GM19455 (cell line): ENCODE measurements around the gene SSX2IP.
"Not testable (repeated sequence)": the region's sequence is repeated elsewhere in the genome, so short reads cannot be mapped to it uniquely, and the experiment has no call there.

ENCODE experiments used
- ATAC-seq: cut with Tn5 transposase; IDR thresholded peaks from one replicate; pipeline ENCODE4 v1.9.1; 2021; ENCODE audit not compliant: unreplicated experiment

SSX2IP gene

GRCh38 chr1:84677415-84678099 is 12.7 kb downstream of the SSX2IP start:
- no peak for ATAC-seq

GRCh38 chr1:84675631-84676030 is 14.6 kb downstream of the SSX2IP start:
- ATAC-seq: no peak

GRCh38 chr1:84675106-84675505 is 15.2 kb downstream of the SSX2IP start:
- no peak for ATAC-seq

DNA sequence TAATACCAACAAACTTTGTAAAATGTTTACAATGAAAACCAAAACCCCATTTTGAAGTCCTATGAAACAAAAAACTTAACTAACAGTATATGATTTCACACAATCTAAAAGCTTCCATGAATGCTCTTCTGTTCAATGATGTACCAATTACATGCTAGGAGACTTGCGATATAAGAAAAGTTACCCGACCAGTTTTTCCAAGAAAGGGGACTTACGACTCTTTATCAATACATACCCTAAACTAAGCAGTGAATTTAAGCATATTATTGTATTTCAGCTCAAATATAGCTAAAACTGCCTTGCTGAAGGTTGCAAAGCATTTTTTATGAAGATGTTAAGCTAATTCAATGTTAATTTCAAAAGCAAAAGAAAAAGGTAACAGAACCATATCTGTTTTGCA is 15.6 kb downstream of the SSX2IP start:
- ATAC-seq: no peak

- no peak for ATAC-seq
Measured at GRCh38 chr1:84674021-84674420, 16.2 kb downstream of the SSX2IP start.

DNA sequence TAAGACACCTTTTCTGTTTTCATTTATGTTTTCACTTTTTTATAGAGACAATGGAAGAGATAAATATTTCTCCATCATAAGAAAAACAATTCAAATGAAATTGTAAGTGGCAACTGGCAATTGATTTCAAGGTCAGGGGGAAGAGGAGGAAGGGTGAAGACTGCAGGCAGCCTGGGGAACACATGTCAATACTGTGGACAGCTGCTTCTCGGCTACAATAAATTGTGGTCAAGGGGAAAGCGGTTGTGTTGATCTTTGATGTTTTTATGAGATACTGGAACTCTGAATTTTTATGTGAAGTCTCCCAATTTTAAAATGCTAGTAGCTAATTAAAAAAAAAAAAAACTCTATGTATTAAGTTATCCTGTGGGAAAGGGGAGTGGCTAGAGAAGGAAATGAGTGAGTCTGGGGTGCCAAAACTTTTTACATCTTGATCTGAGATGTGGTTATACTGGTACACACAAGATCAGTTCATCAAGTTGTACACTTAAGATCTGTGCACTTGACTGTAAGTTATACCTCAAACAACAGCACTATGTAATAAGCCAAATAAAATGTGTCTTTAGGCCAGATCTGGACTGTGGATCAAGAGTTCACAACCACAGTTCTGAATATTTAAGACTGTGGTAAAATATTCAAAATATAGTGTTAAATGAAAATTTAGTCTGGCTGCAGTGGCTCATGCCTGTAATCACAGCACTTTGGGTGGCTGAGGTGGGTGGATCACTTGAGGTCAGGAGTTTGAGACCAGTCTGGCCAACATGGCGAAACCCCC is 18.0 kb downstream of the SSX2IP start:
- ATAC-seq: no peak

GRCh38 chr1:84669831-84670230 is 20.4 kb downstream of the SSX2IP start:
- no peak for ATAC-seq

- ATAC-seq: no peak
Measured at GRCh38 chr1:84668185-84668584, 22.1 kb downstream of the SSX2IP start.

DNA sequence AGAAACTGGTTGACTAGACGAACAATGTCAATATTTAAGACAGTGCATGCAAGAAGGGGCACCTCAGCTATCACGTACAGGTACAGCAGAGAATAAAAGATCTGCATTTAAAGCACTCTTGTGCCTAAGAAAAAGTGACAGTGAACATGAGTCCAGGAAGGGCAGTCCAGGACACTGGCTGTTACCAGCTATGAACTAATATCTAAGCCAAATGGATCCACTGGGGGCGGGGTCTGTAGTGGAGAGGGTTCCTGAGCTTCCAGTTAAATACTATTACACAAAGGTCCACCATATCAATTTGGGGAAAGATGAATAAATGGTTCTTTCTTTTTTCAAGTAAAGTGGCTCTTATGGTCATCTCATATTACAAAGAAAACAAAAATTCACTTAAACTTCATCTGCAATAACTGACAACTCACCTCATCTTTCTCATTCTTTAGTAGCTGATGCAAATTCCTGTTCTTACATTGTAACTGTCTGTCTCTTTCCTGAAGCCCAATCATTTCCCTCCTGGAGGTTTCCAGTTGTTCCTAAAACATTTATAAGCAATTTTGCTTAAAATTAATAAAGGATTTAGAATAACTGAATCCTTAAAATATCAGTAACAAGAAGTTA is 24.5 kb downstream of the SSX2IP start:
- no peak for ATAC-seq

GRCh38 chr1:84653130-84653677 is 37.1 kb downstream of the SSX2IP start:
- ATAC-seq: no peak

DNA sequence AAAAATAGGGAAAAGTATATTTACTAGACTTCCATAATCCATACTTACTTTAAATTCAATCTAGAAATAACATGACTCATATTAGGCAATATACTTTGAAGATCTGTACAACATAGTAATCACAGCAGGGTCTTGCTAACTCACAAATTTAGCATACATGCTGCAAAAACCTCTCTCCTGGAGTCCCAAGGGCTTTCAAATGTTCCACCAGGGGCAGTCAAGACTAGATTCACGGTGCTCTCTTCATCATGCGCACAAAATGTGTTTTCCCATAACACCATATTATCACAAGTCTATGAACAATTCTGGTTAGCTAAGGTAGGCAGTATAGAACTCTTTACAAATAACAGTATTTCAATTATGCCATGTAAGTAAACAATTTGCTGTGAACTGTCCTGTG is 45.8 kb downstream of the SSX2IP start:
- no peak for ATAC-seq

- ATAC-seq: no peak
Measured at GRCh38 chr1:84643183-84643582, 47.1 kb downstream of the SSX2IP start.

- ATAC-seq: no peak
Measured at GRCh38 chr1:84642774-84643173, 47.5 kb downstream of the SSX2IP start.

DNA sequence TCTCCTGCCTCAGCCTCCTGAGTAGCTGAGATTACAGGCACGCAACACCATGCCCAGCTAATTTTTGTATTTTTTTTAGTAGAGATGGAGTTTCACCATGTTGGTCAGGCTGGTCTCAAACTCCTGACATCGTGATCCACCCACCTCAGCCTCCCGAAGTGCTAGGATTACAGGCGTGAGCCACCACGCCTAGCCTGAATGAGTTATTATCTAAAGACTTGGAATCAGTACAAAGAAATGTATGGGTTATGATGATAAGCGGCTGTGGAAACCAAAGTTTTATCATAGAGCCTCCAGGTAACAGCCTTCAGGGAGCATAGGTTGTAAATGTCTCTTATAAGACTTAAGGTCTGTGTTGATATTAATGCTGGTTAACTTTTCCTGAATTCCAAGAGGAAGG is 50.5 kb downstream of the SSX2IP start:
- not testable (repeated sequence) for ATAC-seq

DNA sequence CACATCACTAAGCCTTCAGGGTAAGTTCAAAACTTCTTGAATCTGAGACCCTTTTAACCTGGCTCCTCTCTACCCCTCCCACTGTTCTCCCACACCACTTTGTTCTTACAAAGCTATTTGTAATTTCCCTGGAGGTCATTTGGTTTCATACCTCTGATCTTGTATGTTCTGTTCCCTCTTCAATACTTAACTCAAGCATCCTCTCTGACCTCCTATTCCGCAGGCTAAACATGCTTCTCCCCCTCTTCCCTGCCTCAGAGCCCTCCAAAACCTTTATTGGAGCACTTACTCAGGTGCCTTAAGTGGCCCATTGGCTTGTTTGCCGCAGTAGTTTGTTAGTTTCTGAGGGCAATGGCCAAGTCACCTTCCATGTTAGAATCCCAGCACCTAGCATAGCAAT is 54.8 kb downstream of the SSX2IP start:
- ATAC-seq: no peak

- no peak for ATAC-seq
Measured at GRCh38 chr1:84634536-84635205, 55.6 kb downstream of the SSX2IP start.

DNA sequence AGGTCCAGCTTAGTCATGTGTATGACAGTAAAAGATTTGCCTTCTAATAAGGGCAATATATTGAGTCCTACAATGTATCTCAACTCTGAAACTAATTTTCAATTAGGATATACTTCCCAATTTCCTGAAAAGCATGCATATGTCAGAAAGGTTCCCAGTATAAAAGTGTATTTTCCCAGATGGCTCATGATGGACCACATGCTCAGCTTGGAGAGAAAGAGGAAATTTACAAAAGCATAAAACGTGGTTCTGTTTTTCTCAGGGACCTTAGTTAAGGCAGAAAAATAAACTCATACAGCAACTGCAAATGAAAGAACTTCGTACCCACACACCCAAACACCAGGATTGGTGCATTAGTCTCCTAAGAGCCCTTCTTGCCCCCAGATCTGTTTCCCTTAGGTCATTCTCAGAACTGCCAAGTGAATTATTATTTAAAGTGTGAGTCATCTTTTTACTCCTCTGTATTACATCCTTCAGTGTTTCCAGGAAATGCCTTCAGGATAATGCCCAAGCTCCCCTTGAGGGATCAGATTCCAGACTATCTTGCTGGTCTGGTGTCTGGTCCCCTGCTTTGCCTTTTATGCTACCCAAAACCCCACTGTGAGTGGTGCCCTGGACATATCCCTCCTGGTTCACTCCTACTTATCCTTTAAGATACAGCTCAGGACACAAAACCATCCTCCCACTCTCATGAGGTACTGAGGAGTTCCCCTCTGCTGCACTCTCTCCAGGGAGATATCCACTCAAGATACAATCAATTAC is 57.4 kb downstream of the SSX2IP start:
- no peak for ATAC-seq

- no peak for ATAC-seq
Measured at GRCh38 chr1:84632137-84632536, 58.1 kb downstream of the SSX2IP start.

- no peak for ATAC-seq
Measured at GRCh38 chr1:84624876-84625275, 65.4 kb downstream of the SSX2IP start.

- no peak for ATAC-seq
Measured at GRCh38 chr1:84621553-84621952, 68.7 kb downstream of the SSX2IP start.
